ENCODE measurements around the gene KCNN4. TPM values are rescaled to one million over a fixed set of nuclear protein-coding genes. Genes with fewer than 3 reads are reported as not detected.
"Not testable (repeated sequence)": the region's sequence is repeated elsewhere in the genome, so short reads cannot be mapped to it uniquely, and the experiment has no call there.

The KCNN4 gene
- total RNA-seq, 1 donor from 2014 or later: 154 TPM

GRCh38 chr19:43765109-43765876, 15.5 kb downstream of the KCNN4 start:
- H3K9me3 Mint-ChIP-seq: no peaks in the 10 kb centered on the region
- H3K4me3 Mint-ChIP-seq: peak overlapping the region; percentile 76
- ChIA-PET CTCF (interaction anchor here (1.3 to 6.0 kb wide), 6 partner anchors 12 to 22 kb away, joined by 3 to 50 read pairs (median 22); partner anchors contain the start of gene SMG9), POLR2A (interaction anchor here (0.5 to 24.7 kb wide), 9 partner anchors 13 to 983 kb away, joined by 3 to 661 read pairs (median 6); partner anchors contain the start of genes BCL3, IRGQ, KCNN4 and PHLDB3)
- DNase-seq: peak; percentile 55
- intact Hi-C loops (cut with micrococcal nuclease): loop anchor here (1.0 kb wide), 2 partner anchors 11 to 20 kb away; partner anchors contain the start of gene SMG9
- peak overlapping the region; percentile 94 for H3K27ac Mint-ChIP-seq
- H3K4me1 Mint-ChIP-seq: peaks cover 68% of the 10 kb centered on the region
- no peaks in the 10 kb centered on the region for H3K27me3 Mint-ChIP-seq
- no peak for TF ChIP-seq CTCF (IDR thresholded peaks at IDR 0.05)
- ATAC-seq (ENCODE audit: low read depth): peak; percentile 84
- peaks cover 55% of the 10 kb centered on the region for H3K36me3 Mint-ChIP-seq (ENCODE audit: low read depth)

- ATAC-seq (ENCODE audit: low read depth); H3K9me3 Mint-ChIP-seq; DNase-seq; H3K27me3 Mint-ChIP-seq; H3K4me3 Mint-ChIP-seq: not testable (repeated sequence)
- Mint-ChIP-seq H3K4me1 (peaks cover 70% of the 10 kb centered on the region), H3K27ac (peak overlapping the region; percentile 94), H3K36me3 (ENCODE audit: low read depth) (peaks cover 49% of the 10 kb centered on the region)
- intact Hi-C loops (cut with micrococcal nuclease): loop anchor here (1.0 kb wide), 2 partner anchors 10 to 19 kb away; partner anchors contain the start of gene SMG9
- CTCF ChIA-PET: interaction anchor here (2.7 to 6.0 kb wide), 4 partner anchors 11 to 20 kb away, joined by 11 to 50 read pairs (median 42); partner anchors contain the start of gene SMG9
- POLR2A ChIA-PET: interaction anchor here (1.2 to 24.7 kb wide), 5 partner anchors 12 to 169 kb away, joined by 5 to 661 read pairs (median 28); partner anchors contain the start of genes IRGQ, KCNN4 and SMG9
Observed at GRCh38 chr19:43764684-43765083, 16.1 kb downstream of the KCNN4 start.

- ATAC-seq (ENCODE audit: low read depth) (peak; percentile 4), DNase-seq (no peak)
- H3K27ac Mint-ChIP-seq: peak overlapping the region; percentile 86
- intact Hi-C loops (cut with micrococcal nuclease): no loop called here
- CTCF ChIA-PET: interaction anchor here (0.8 to 2.8 kb wide), 2 partner anchors 19 to 22 kb away, joined by 3 to 10 read pairs; no protein-coding TSS in a partner anchor
- H3K36me3 Mint-ChIP-seq (ENCODE audit: low read depth): peaks cover 38% of the 10 kb centered on the region
- peaks cover 77% of the 10 kb centered on the region for H3K4me1 Mint-ChIP-seq
- no peak for TF ChIP-seq CTCF (IDR thresholded peaks at IDR 0.05)
- H3K4me3 Mint-ChIP-seq: peak overlapping the region; percentile 61
- POLR2A ChIA-PET: interaction anchor here (0.7 to 24.7 kb wide), 4 partner anchors 11 to 230 kb away, joined by 3 to 661 read pairs (median 180); partner anchors contain the start of genes KCNN4 and SMG9
- no peaks in the 10 kb centered on the region for H3K9me3 Mint-ChIP-seq
- no peaks in the 10 kb centered on the region for H3K27me3 Mint-ChIP-seq
Observed at GRCh38 chr19:43763473-43763939, 17.3 kb downstream of the KCNN4 start.

- no peak overlapping the region for H3K4me3 Mint-ChIP-seq
- H3K4me1 Mint-ChIP-seq: peaks cover 76% of the 10 kb centered on the region
- ATAC-seq (ENCODE audit: low read depth) (no peak), DNase-seq (no peak)
- peaks cover 31% of the 10 kb centered on the region for H3K36me3 Mint-ChIP-seq (ENCODE audit: low read depth)
- peak overlapping the region; percentile 86 for H3K27ac Mint-ChIP-seq
- H3K27me3 Mint-ChIP-seq: no peaks in the 10 kb centered on the region
- ChIA-PET CTCF (interaction anchor here (0.8 to 2.8 kb wide), 3 partner anchors 15 to 22 kb away, joined by 3 to 10 read pairs (median 3); no protein-coding TSS in a partner anchor), POLR2A (interaction anchor here (0.7 to 24.7 kb wide), 4 partner anchors 10 to 229 kb away, joined by 3 to 661 read pairs (median 180); partner anchors contain the start of genes KCNN4 and SMG9)
- intact Hi-C loops (cut with micrococcal nuclease): no loop called here
- TF ChIP-seq CTCF (IDR thresholded peaks at IDR 0.05): no peak
- no peaks in the 10 kb centered on the region for H3K9me3 Mint-ChIP-seq
Observed at GRCh38 chr19:43762814-43763213, 18.0 kb downstream of the KCNN4 start.

- Mint-ChIP-seq H3K27ac (peak overlapping the region; percentile 52), H3K4me1 (peaks cover 76% of the 10 kb centered on the region), H3K9me3 (no peaks in the 10 kb centered on the region), H3K27me3 (no peaks in the 10 kb centered on the region), H3K4me3 (no peak overlapping the region), H3K36me3 (ENCODE audit: low read depth) (peaks cover 12% of the 10 kb centered on the region)
- intact Hi-C loops (cut with micrococcal nuclease): no loop called here
- no peak for DNase-seq
- no peak for TF ChIP-seq CTCF (IDR thresholded peaks at IDR 0.05)
- CTCF ChIA-PET: interaction anchor here (2.8 to 2.9 kb wide), 2 partner anchors 16 kb away, joined by 8 to 10 read pairs; no protein-coding TSS in a partner anchor
- ATAC-seq (ENCODE audit: low read depth): no peak
- POLR2A ChIA-PET: interaction anchor here (0.6 to 24.7 kb wide), 2 partner anchors 19 to 328 kb away, joined by 4 to 661 read pairs; partner anchors contain the start of gene KCNN4
Observed at GRCh38 chr19:43760941-43761340, 19.8 kb downstream of the KCNN4 start.
